ENCODE data around the gene TMTC1.

DNA sequence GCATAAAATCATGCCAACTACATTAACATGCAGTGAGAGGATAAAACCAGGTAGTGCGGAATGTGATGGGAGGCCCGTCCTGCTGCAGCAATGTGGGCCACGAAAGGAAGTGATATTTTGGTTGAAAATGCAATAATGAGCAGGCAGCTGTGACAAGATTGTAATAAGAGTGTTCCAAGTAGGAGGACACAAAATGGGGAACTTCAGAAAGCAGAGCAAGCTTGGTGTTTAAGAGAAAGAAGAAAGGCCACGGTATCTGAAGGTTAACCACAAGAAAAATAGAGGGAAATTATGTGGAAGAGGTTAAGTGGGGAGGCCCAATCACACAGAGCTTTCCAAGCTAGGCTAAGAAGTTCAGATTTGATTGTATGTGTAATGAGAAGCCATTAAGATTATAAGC, 320.5 kb downstream of the TMTC1 start:
- TF ChIP-seq, protein P1, sequence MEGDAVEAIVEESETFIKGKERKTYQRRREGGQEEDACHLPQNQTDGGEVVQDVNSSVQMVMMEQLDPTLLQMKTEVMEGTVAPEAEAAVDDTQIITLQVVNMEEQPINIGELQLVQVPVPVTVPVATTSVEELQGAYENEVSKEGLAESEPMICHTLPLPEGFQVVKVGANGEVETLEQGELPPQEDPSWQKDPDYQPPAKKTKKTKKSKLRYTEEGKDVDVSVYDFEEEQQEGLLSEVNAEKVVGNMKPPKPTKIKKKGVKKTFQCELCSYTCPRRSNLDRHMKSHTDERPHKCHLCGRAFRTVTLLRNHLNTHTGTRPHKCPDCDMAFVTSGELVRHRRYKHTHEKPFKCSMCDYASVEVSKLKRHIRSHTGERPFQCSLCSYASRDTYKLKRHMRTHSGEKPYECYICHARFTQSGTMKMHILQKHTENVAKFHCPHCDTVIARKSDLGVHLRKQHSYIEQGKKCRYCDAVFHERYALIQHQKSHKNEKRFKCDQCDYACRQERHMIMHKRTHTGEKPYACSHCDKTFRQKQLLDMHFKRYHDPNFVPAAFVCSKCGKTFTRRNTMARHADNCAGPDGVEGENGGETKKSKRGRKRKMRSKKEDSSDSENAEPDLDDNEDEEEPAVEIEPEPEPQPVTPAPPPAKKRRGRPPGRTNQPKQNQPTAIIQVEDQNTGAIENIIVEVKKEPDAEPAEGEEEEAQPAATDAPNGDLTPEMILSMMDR (IDR thresholded peaks at IDR 0.05; ENCODE audit: low read depth, low read length), result no peak
- TF ChIP-seq EZH2phosphoT487 (IDR thresholded peaks at IDR 0.05; ENCODE audit: low read depth), result no peak

All from OCI-LY3 (cell line).